ENCODE results near the gene FOXD2.

FOXD2 gene

GRCh38 chr1:47416319-47417169, 21.3 kb upstream of the FOXD2 start:
- FAIRE-seq: no peak
- DNase-seq (ENCODE audit: insufficient read length, low spot score): no peak

GRCh38 chr1:47417170-47418044, 20.4 kb upstream of the FOXD2 start:
- DNase-seq (ENCODE audit: insufficient read length, low spot score) (no peak), FAIRE-seq (no peak)

GRCh38 chr1:47418122-47418521, 19.7 kb upstream of the FOXD2 start:
- DNase-seq (ENCODE audit: insufficient read length, low spot score): no peak
- no peak for FAIRE-seq

GRCh38 chr1:47418681-47419325, 19.0 kb upstream of the FOXD2 start:
- FAIRE-seq (no peak), DNase-seq (ENCODE audit: insufficient read length, low spot score) (no peak)

- no peak for FAIRE-seq
These were observed 17.3 kb upstream of the FOXD2 start for GRCh38 chr1:47420547-47420946.

GRCh38 chr1:47423872-47424271, 14.0 kb upstream of the FOXD2 start:
- FAIRE-seq: no peak
- DNase-seq (ENCODE audit: insufficient read length, low spot score): no peak

More at GRCh38 chr1:47420547-47420946, 17.3 kb upstream of the FOXD2 start:
- DNase-seq (ENCODE audit: insufficient read length, low spot score): no peak

- FAIRE-seq (no peak), DNase-seq (ENCODE audit: insufficient read length, low spot score) (no peak)
These were observed 13.4 kb upstream of the FOXD2 start for GRCh38 chr1:47424336-47424982.

- DNase-seq (ENCODE audit: insufficient read length, low spot score) (no peak), FAIRE-seq (no peak)
These were observed 6.3 kb upstream of the FOXD2 start for GRCh38 chr1:47431534-47431933.

GRCh38 chr1:47432071-47433036, 5.5 kb upstream of the FOXD2 start:
- DNase-seq (ENCODE audit: insufficient read length, low spot score): no peak
- no peak for FAIRE-seq

GRCh38 chr1:47433037-47433421, 4.8 kb upstream of the FOXD2 start:
- FAIRE-seq: no peak
- no peak for DNase-seq (ENCODE audit: insufficient read length, low spot score)

GRCh38 chr1:47433477-47434050, 4.3 kb upstream of the FOXD2 start:
- FAIRE-seq (no peak), DNase-seq (ENCODE audit: insufficient read length, low spot score) (no peak)

GRCh38 chr1:47434051-47434842, 3.6 kb upstream of the FOXD2 start:
- no peak for DNase-seq (ENCODE audit: insufficient read length, low spot score)

GRCh38 chr1:47435506-47436303, 2.1 kb upstream of the FOXD2 start:
- no peak for FAIRE-seq
- no peak for DNase-seq (ENCODE audit: insufficient read length, low spot score)

More at GRCh38 chr1:47434051-47434842, 3.6 kb upstream of the FOXD2 start:
- FAIRE-seq: no peak

GRCh38 chr1:47436304-47436978, 1.4 kb upstream of the FOXD2 start:
- peak; percentile 13 for FAIRE-seq

GRCh38 chr1:47436979-47437446, 831 bp upstream of the FOXD2 start:
- peak; percentile 27 for DNase-seq (ENCODE audit: insufficient read length, low spot score)
- no peak for FAIRE-seq

More at GRCh38 chr1:47436304-47436978, 1.4 kb upstream of the FOXD2 start:
- DNase-seq (ENCODE audit: insufficient read length, low spot score): peak; percentile 84

- DNase-seq (ENCODE audit: insufficient read length, low spot score): no peak
These were observed 547 bp downstream of the FOXD2 start for GRCh38 chr1:47438165-47439016.

More at GRCh38 chr1:47438165-47439016, 547 bp downstream of the FOXD2 start:
- peak; percentile 70 for FAIRE-seq
